K562 (cell line): ENCODE results near the gene PPM1H. TPM values are rescaled to one million over a fixed set of nuclear protein-coding genes. Genes with fewer than 3 reads are reported as not detected.

Source experiments
- ATAC-seq: fragments of 200-7000 bp; cut with Tn5 transposase; 3 replicates; pipeline ENCODE4 v1.9.1; 2020; ENCODE audit warnings: moderate library complexity
- BruUV-seq: library from RNA; stranded (reverse); fragments of 400-500 nt; replicated peaks from 2 replicates; lab custom pipeline; 2021; lab: Mats Ljungman, UMichigan
- CTCF ChIA-PET: fragments of 300-600 bp; formaldehyde crosslinking; extraction: SDS; loops from one replicate; lab custom pipeline; 2021; ENCODE audit warnings: low intra/inter-chr PET ratio; lab: Yijun Ruan, JAX
- POLR2A ChIA-PET: fragments of 300-600, 350-650 bp; sonication (Branson Sonifier 250); formaldehyde crosslinking; extraction: SDS; loops from one replicate; lab custom pipeline; 2021; ENCODE audit warnings: antibody characterized with exemption, inconsistent platforms; lab: Yijun Ruan, JAX
- DNase-seq, 4 experiments: peaks; one replicate each; pipeline versions ENCODE4 v3.0.0 to v3.0.0-alpha.2; 2011 to 2018; ENCODE audit warnings: low spot score in 3 of 4, mixed read lengths in 3 of 4; ENCODE audit errors: extremely low read depth in 1 of 4
- FAIRE-seq: peaks from 2 replicates; lab custom pipeline; 2011; peaks lifted over from hg19 to GRCh38; lab: Jason Lieb, UNC
- H2AFZ ChIP-seq: 2 replicates; pipeline ENCODE4 v1.6.0; 2011; ENCODE audit warnings: low read depth, low read length, control low read depth, inconsistent platforms
- H3K27ac ChIP-seq: fragments of 200-600 bp; 3 replicates; pipeline ENCODE4 v1.8.0; 2011; ENCODE audit warnings: low read depth, mild to moderate bottlenecking, control low read depth, inconsistent platforms, low read length, moderate library complexity, mixed read lengths; ENCODE audit errors: extremely low read depth
- H3K27me3 ChIP-seq, 2 experiments: fragments of 300-600 bp in 1 of 2; 2 replicates in 1 of 2; 3 replicates in 1 of 2; pipeline versions ENCODE4 v1.6.0 to v1.8.0; 2011; ENCODE audit warnings: inconsistent platforms in 2 of 2, low read length in 2 of 2, mild to moderate bottlenecking in 1 of 2, mixed read lengths in 1 of 2, moderate library complexity in 1 of 2; ENCODE audit not compliant: control insufficient read depth in 2 of 2, insufficient read depth in 2 of 2
- H3K36me3 ChIP-seq: fragments of 300-600 bp; 3 replicates; pipeline ENCODE4 v1.8.0; 2011; ENCODE audit warnings: mild to moderate bottlenecking, low read length, inconsistent platforms; ENCODE audit not compliant: control insufficient read depth, insufficient read depth
- H3K4me1 ChIP-seq, 2 experiments: fragments of 200-600 bp in 1 of 2; replicated peaks in 1 of 2; 2 replicates in 1 of 2; 3 replicates in 1 of 2; pipeline versions ENCODE4 v1.5.1 to v1.8.0; 2011; ENCODE audit warnings: inconsistent platforms in 2 of 2, low read length in 2 of 2, mild to moderate bottlenecking in 1 of 2, mixed read lengths in 1 of 2, moderate library complexity in 1 of 2; ENCODE audit not compliant: control insufficient read depth in 2 of 2, insufficient read depth in 2 of 2
- H3K4me2 ChIP-seq: 2 replicates; pipeline ENCODE4 v1.6.1; 2011; ENCODE audit warnings: low read length, control low read depth, inconsistent platforms, mixed read lengths; ENCODE audit not compliant: insufficient read depth
- H3K4me3 ChIP-seq: fragments of 200-600 bp; sonication (generic), shearing (Covaris generic); 2 replicates; pipeline ENCODE4 v1.5.1; 2016; ENCODE audit warnings: control low read depth, inconsistent platforms
- H3K79me2 ChIP-seq: fragments of 200-600 bp; 3 replicates; pipeline ENCODE4 v1.8.0; 2011; ENCODE audit warnings: low read length, inconsistent platforms; ENCODE audit not compliant: control insufficient read depth, insufficient read depth
- H3K9ac ChIP-seq, 2 experiments: 2 replicates each; pipeline versions ENCODE4 v1.6.0 to v1.6.1; 2011; ENCODE audit warnings: low read depth in 2 of 2, low read length in 2 of 2, control low read depth in 1 of 2, inconsistent platforms in 1 of 2, mild to moderate bottlenecking in 1 of 2, mixed read lengths in 1 of 2; ENCODE audit not compliant: insufficient read depth in 1 of 2
- H3K9me1 ChIP-seq: one replicate; pipeline ENCODE4 v1.6.0; 2011; ENCODE audit warnings: inconsistent platforms, mild to moderate bottlenecking, low read length, moderate library complexity; ENCODE audit not compliant: control insufficient read depth, insufficient read depth
- H3K9me3 ChIP-seq: replicated peaks from 2 replicates; pipeline ENCODE4 v1.5.1; 2011; ENCODE audit warnings: low read depth, low read length, inconsistent platforms; ENCODE audit not compliant: control insufficient read depth, insufficient read depth
- H4K20me1 ChIP-seq: replicated peaks from 2 replicates; pipeline ENCODE4 v1.6.1; 2011; ENCODE audit warnings: low read length, inconsistent platforms, mixed read lengths; ENCODE audit not compliant: control insufficient read depth, insufficient read depth
- CEBPB ChIP-seq: fragments of 450-650 bp; IDR thresholded peaks from 2 replicates; pipeline ENCODE4 v1.6.1; 2016; ENCODE audit warnings: missing genetic modification characterization, missing compliant biosample characterization
- JUNB ChIP-seq: fragments of 450-650 bp; formaldehyde crosslinking; conservative IDR thresholded peaks from 2 replicates; pipeline ENCODE4 v1.4.0; 2020; ENCODE audit warnings: mild to moderate bottlenecking
- MAX ChIP-seq: sonication (generic); formaldehyde crosslinking; IDR thresholded peaks from 2 replicates; pipeline ENCODE4 v1.9.0; 2022; ENCODE audit warnings: mild to moderate bottlenecking, missing genetic modification reagents
- NCOA6 ChIP-seq: fragments of 450-650 bp; IDR thresholded peaks from 2 replicates; pipeline ENCODE4 v1.6.1; 2017; ENCODE audit warnings: mild to moderate bottlenecking
- PCBP2 ChIP-seq: fragments of 200-400 bp; formaldehyde crosslinking; IDR thresholded peaks from 2 replicates; pipeline ENCODE4 v1.6.1; 2018; ENCODE audit warnings: low read length, low read depth, mild to moderate bottlenecking, moderate library complexity; ENCODE audit not compliant: poor library complexity, severe bottlenecking
- RBFOX2 ChIP-seq: fragments of 200-400 bp; formaldehyde crosslinking; IDR thresholded peaks from 2 replicates; pipeline ENCODE4 v1.6.1; 2017; ENCODE audit warnings: low read depth, mild to moderate bottlenecking, low read length, moderate library complexity
- TAF9B ChIP-seq: fragments of 450-650 bp; IDR thresholded peaks from 2 replicates; pipeline ENCODE4 v1.6.1; 2018; ENCODE audit warnings: mild to moderate bottlenecking; ENCODE audit not compliant: partially characterized antibody
- ZFP30 ChIP-seq: fragments of 250-450 bp; sonication (Bioruptor Pico); IDR thresholded peaks from 2 replicates; pipeline ENCODE4 v1.8.0; 2022; ENCODE audit warnings: moderate library complexity, mild to moderate bottlenecking, inconsistent platforms, borderline replicate concordance
- ZSCAN32 ChIP-seq: fragments of 450-650 bp; formaldehyde crosslinking; IDR thresholded peaks from 2 replicates; pipeline ENCODE4 v1.4.0; 2020; ENCODE audit warnings: mild to moderate bottlenecking, moderate library complexity
- WGBS: fragments of 100-300 bp; shearing (Covaris generic); methylation state at CpG from one replicate; pipeline ENCODE4 v1.1.6; 2016; ENCODE audit warnings: low coverage, mixed read lengths; ENCODE audit not compliant: insufficient coverage; ENCODE audit errors: missing lambda C conversion rate; 5-methylcytosine and 5-hydroxymethylcytosine counted together
- in situ Hi-C: fragments of 300-500 bp; cut with MboI; formaldehyde crosslinking; loops from 4 replicates; pipeline ENCODE4 v1.15.0; 2018; ENCODE audit warnings: inconsistent platforms, mixed read lengths
- intact Hi-C: fragments of 100-400 bp; cut with micrococcal nuclease; formaldehyde crosslinking; loops from 2 replicates; pipeline ENCODE4 v1.14.2; 2022
- polyA plus RNA-seq, 8 experiments: library from polyadenylated mRNA; depleted of rRNA in 4 of 8; stranded (reverse) in 5 of 8; unstranded in 3 of 8; fragments of >200 nt; fragmentation: Nextera tagmentation in 2 of 8; fragmentation: Illumina TruSeq in 1 of 8; extraction: Ambion mirVana in 2 of 8; extraction: Trizol in 1 of 8; gene quantifications; 2 replicates each; pipeline versions ENCODE4 v1.2.1 to v1.2.3, GENCODE V29; 2011 to 2014; ENCODE audit warnings: inconsistent platforms in 1 of 8, missing spikeins in 1 of 8
- total RNA-seq, 7 experiments: library from RNA; depleted of rRNA in 6 of 7; stranded (reverse); fragments of >200 nt in 6 of 7; fragmentation: Illumina TruSeq in 2 of 7; extraction: Trizol in 2 of 7; gene quantifications; 2 replicates each; pipeline versions ENCODE4 v1.2.1 to v1.2.3, GENCODE V29; 2011 to 2021; ENCODE audit warnings: low replicate concordance in 1 of 7
- TF ChIP-seq, protein P1 (sequence below): sonication (generic); IDR thresholded peaks from 2 replicates; pipeline ENCODE4 v1.6.1; 2016

PPM1H gene
- total and polyA plus RNA-seq, 9 of the 15 experiments (the other 6 are each of a cell fraction or from before 2014, with no cell fraction given): 5.3 to 29.3 (median 11.3) TPM

DNA sequence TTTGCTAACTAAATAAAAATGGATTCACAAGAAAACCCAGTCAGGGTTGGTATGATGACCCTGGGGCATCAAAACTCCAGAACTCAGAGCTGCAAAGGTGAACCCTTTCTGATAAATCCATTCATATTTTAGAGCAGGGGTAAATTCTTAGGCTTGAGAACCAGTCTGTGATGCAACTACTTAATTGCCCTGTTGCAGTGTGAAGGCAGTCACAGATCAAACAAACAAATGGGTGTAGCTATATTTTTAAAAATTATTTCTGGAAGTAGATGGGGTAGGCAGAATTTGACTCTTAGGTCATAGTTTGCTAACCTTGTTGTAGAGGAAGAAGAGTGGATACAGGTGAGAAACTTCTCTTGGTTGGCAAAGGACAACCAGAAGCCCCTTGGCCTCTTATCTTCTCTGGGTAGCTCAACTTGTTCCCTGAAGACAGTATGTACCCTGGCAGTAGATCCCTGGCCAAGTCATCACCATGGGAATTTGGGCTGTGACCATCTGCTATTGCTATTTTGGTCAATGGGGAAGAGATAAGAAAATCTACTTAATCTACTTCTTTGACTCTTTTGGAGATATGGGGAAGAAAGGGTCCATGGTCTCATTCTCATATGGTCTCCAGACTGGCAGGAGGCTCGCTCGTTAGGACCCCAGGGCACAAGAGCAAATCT, 216.1 kb downstream of the PPM1H start:
- H3K79me2 ChIP-seq: no peaks in the 10 kb centered on the region
- FAIRE-seq (no peak), DNase-seq (no peak), ATAC-seq (no peak)
- no peaks in the 10 kb centered on the region for H3K9me3 ChIP-seq
- in situ Hi-C loops: no loop called here
- no peak overlapping the region for H3K4me3 ChIP-seq
- no peak overlapping the region for H2AFZ ChIP-seq
- no peaks in the 10 kb centered on the region; a peak in 1 of 5 replicates for H3K27me3 ChIP-seq
- H3K9ac ChIP-seq: no peak overlapping the region
- WGBS: 40% methylated on average over 2 of the region's 2 CpGs
- BruUV-seq: no TSS peak
- H3K9me1 ChIP-seq: no peaks in the 10 kb centered on the region
- peaks cover 10% of the 10 kb centered on the region; the same call in 1 of the 3 replicates for H3K36me3 ChIP-seq
- TF ChIP-seq ZFP30 (CRISPR knock-in tag) (no peak), RBFOX2 (no peak), CEBPB (tag) (no peak), ZSCAN32 (CRISPR knock-in tag) (no peak), TAF9B (no peak), NCOA6 (no peak), MAX (no peak), PCBP2 (no peak), JUNB (CRISPR knock-in tag) (no peak)
- TF ChIP-seq, protein P1, sequence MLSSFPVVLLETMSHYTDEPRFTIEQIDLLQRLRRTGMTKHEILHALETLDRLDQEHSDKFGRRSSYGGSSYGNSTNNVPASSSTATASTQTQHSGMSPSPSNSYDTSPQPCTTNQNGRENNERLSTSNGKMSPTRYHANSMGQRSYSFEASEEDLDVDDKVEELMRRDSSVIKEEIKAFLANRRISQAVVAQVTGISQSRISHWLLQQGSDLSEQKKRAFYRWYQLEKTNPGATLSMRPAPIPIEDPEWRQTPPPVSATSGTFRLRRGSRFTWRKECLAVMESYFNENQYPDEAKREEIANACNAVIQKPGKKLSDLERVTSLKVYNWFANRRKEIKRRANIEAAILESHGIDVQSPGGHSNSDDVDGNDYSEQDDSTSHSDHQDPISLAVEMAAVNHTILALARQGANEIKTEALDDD: no peak
- no peaks in the 10 kb centered on the region for H4K20me1 ChIP-seq
- ChIA-PET CTCF (no interaction called here), POLR2A (interaction anchor here (0.8 kb wide), 1 partner anchor 44 kb away, joined by 3 read pairs; no protein-coding TSS in a partner anchor)
- H3K4me2 ChIP-seq: no peak overlapping the region
- no peaks in the 10 kb centered on the region for H3K4me1 ChIP-seq
- intact Hi-C loops: no loop called here
- H3K27ac ChIP-seq: no peak overlapping the region
